Measurements from ENCODE around the gene SMURF2. TPM values are rescaled to one million over a fixed set of nuclear protein-coding genes. Genes with fewer than 3 reads are reported as not detected.

The SMURF2 gene
- total and polyA plus RNA-seq, 4 donors, result 9.9 to 85.6 (median 22.5) TPM

DNA sequence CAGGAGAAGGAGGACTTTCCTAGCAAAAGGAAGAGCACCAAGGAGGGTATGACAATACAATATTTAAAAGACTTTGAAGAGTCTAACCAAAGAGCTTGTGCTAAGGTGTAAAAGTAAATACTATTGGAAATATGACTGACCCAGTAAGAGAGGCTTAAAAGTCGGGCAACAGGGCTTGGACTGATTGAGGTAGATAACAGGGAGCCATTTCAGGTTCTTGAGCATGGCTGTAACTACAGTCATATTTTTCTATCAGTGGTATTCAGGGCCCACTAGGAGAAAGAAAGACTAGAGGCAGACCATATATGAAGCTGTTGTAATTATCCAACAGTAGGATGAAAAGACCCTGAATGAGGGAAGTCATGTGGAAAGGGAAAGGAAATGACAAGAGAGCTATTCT is 62.3 kb downstream of the SMURF2 start:
- ATAC-seq (ENCODE audit: insufficient read depth, low FRiP score), result no peak
- TF ChIP-seq, protein P1, sequence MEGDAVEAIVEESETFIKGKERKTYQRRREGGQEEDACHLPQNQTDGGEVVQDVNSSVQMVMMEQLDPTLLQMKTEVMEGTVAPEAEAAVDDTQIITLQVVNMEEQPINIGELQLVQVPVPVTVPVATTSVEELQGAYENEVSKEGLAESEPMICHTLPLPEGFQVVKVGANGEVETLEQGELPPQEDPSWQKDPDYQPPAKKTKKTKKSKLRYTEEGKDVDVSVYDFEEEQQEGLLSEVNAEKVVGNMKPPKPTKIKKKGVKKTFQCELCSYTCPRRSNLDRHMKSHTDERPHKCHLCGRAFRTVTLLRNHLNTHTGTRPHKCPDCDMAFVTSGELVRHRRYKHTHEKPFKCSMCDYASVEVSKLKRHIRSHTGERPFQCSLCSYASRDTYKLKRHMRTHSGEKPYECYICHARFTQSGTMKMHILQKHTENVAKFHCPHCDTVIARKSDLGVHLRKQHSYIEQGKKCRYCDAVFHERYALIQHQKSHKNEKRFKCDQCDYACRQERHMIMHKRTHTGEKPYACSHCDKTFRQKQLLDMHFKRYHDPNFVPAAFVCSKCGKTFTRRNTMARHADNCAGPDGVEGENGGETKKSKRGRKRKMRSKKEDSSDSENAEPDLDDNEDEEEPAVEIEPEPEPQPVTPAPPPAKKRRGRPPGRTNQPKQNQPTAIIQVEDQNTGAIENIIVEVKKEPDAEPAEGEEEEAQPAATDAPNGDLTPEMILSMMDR (IDR thresholded peaks at IDR 0.05; ENCODE audit: control extremely low read depth, extremely low read depth), result no peak
- no peak for DNase-seq
- Histone ChIP-seq H3K27me3 (ENCODE audit: control insufficient read depth in 3 of 3, insufficient read depth in 3 of 3, low read length in 2 of 3) (no peaks in the 10 kb centered on the region), H3K27ac (ENCODE audit: low read depth in 1 of 2, low read length in 1 of 2) (no peak overlapping the region), H3K36me3 (ENCODE audit: control insufficient read depth in 4 of 4, insufficient read depth in 4 of 4, low read length in 4 of 4) (peaks cover 0 to 12% (median 0%) of the 10 kb centered on the region in 4 donors), H3K9me3 (ENCODE audit: control insufficient read depth in 4 of 4, insufficient read depth in 3 of 4, low read length in 3 of 4) (no peaks in the 10 kb centered on the region), H3K9ac (ENCODE audit: insufficient read depth in 1 of 2, low read length in 2 of 2) (no peak overlapping the region), H3K4me1 (ENCODE audit: control insufficient read depth in 5 of 5, insufficient read depth in 5 of 5, low read length in 5 of 5) (no peaks in the 10 kb centered on the region), H3K4me3 (no peak overlapping the region)
- WGBS, 2 donors, result 77 to 79% methylated on average over 1 of the region's 1 CpG

DNA sequence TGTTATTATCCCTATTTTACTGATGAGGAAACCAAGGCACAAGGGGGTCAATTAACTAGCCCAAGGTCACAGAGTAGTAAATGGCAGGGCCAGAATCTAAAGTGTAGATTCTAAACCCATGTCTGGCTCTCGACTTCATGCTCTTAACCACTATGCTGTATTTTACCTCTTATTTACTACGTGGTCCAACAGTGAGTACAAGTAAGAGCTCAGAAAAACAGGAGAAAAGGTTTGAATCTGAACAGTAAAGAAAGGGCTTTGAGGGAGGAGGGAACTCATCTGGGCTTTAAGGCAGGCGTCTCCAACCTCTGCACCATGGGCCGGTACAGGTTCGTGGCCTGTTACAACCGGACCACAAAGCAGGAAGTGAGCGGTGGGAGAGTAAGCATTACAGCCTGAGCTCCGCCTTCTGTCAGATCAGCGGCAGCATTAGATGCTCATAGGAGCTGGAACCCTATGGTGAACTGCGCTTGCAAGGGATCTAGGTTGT is 62.9 kb downstream of the SMURF2 start:
- peaks cover 0 to 14% (median under 1%) of the 10 kb centered on the region in 4 donors for H3K36me3 ChIP-seq (ENCODE audit: control insufficient read depth in 4 of 4, insufficient read depth in 4 of 4, low read length in 4 of 4)
- TF ChIP-seq, protein P1 (IDR thresholded peaks at IDR 0.05; ENCODE audit: control extremely low read depth, extremely low read depth), result no peak
- H3K9ac ChIP-seq (ENCODE audit: insufficient read depth in 1 of 2, low read length in 2 of 2), result no peak overlapping the region
- ATAC-seq (ENCODE audit: insufficient read depth, low FRiP score) (peak; percentile 69), DNase-seq (no peak)
- H3K4me3 ChIP-seq, result no peak overlapping the region
- H3K4me1 ChIP-seq (ENCODE audit: control insufficient read depth in 5 of 5, insufficient read depth in 5 of 5, low read length in 5 of 5), result no peaks in the 10 kb centered on the region
- H3K27me3 ChIP-seq (ENCODE audit: control insufficient read depth in 3 of 3, insufficient read depth in 3 of 3, low read length in 2 of 3), result no peaks in the 10 kb centered on the region
- WGBS, 2 donors, result 20 to 54% methylated on average over 10 of the region's 10 CpGs
- no peak overlapping the region for H3K27ac ChIP-seq (ENCODE audit: low read depth in 1 of 2, low read length in 1 of 2)
- H3K9me3 ChIP-seq (ENCODE audit: control insufficient read depth in 4 of 4, insufficient read depth in 3 of 4, low read length in 3 of 4), result no peaks in the 10 kb centered on the region

DNA sequence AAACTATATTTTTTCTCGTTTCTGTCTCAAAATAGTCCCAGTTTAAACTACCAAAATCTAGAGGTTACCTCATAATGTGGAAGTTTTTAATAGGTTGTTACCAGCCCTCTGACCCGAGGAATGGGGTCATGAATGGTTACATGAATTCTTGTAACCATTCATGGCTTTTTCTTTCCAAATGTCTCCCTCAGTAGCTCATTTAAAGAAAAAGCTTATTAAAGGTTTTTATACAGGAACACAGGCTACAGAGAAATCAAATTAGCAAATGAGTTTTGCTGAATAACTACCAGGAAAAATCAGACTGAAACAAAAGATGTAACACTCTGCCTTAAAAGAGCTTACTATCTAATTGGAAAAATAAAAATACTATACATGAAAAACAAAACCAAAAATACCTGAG is 63.4 kb downstream of the SMURF2 start:
- DNase-seq (no peak), ATAC-seq (ENCODE audit: insufficient read depth, low FRiP score) (no peak)
- H3K4me3 ChIP-seq, result no peak overlapping the region
- H3K27me3 ChIP-seq (ENCODE audit: control insufficient read depth in 3 of 3, insufficient read depth in 3 of 3, low read length in 2 of 3), result no peaks in the 10 kb centered on the region
- no peaks in the 10 kb centered on the region for H3K4me1 ChIP-seq (ENCODE audit: control insufficient read depth in 5 of 5, insufficient read depth in 5 of 5, low read length in 5 of 5)
- no peak overlapping the region for H3K9ac ChIP-seq (ENCODE audit: insufficient read depth in 1 of 2, low read length in 2 of 2)
- H3K36me3 ChIP-seq (ENCODE audit: control insufficient read depth in 4 of 4, insufficient read depth in 4 of 4, low read length in 4 of 4), result peaks cover 0 to 17% (median 1%) of the 10 kb centered on the region in 4 donors
- TF ChIP-seq, protein P1 (IDR thresholded peaks at IDR 0.05; ENCODE audit: control extremely low read depth, extremely low read depth), result no peak
- no peaks in the 10 kb centered on the region for H3K9me3 ChIP-seq (ENCODE audit: control insufficient read depth in 4 of 4, insufficient read depth in 3 of 4, low read length in 3 of 4)
- no peak overlapping the region for H3K27ac ChIP-seq (ENCODE audit: low read depth in 1 of 2, low read length in 1 of 2)
- 72 to 84% methylated on average over 2 of the region's 2 CpGs for WGBS, 2 donors

DNA sequence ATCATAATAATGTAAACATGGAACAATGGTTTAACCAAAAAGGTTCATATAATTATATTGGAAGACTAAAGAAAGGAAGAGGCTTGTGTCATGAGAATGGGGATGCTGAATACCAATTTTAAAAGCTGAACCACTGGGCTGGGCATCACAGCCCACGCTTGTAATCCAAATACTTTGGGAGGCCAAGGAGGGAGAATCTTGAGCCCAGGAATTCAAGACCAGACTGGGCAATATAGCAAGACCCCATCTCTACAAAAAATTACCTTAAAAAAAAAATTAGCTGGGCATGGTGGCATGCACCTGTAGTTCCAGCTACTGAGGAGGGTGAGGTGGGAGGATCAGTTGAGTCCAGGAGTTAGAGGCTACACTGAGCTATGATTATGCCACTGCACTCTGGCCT is 65.1 kb downstream of the SMURF2 start:
- 95 to 97% methylated on average over 1 of the region's 1 CpG for WGBS, 2 donors
- Histone ChIP-seq H3K9me3 (ENCODE audit: control insufficient read depth in 4 of 4, insufficient read depth in 3 of 4, low read length in 3 of 4) (no peaks in the 10 kb centered on the region), H3K36me3 (ENCODE audit: control insufficient read depth in 4 of 4, insufficient read depth in 4 of 4, low read length in 4 of 4) (peaks cover 0 to 18% (median 3%) of the 10 kb centered on the region in 4 donors), H3K4me3 (no peak overlapping the region), H3K9ac (ENCODE audit: insufficient read depth in 1 of 2, low read length in 2 of 2) (no peak overlapping the region), H3K27ac (ENCODE audit: low read depth in 1 of 2, low read length in 1 of 2) (no peak overlapping the region), H3K27me3 (ENCODE audit: control insufficient read depth in 3 of 3, insufficient read depth in 3 of 3, low read length in 2 of 3) (no peaks in the 10 kb centered on the region), H3K4me1 (ENCODE audit: control insufficient read depth in 5 of 5, insufficient read depth in 5 of 5, low read length in 5 of 5) (no peaks in the 10 kb centered on the region)
- no peak for DNase-seq
- TF ChIP-seq, protein P1 (IDR thresholded peaks at IDR 0.05; ENCODE audit: control extremely low read depth, extremely low read depth), result no peak
- no peak for ATAC-seq (ENCODE audit: insufficient read depth, low FRiP score)

Data from lung (tissue), 12 donors.